ENCODE measurements around the gene PRORP. TPM values are rescaled to one million over a fixed set of nuclear protein-coding genes. Genes with fewer than 3 reads are reported as not detected.
A peak's percentile ranks its signal among the peaks of the same experiment; 100 is the strongest.

The PRORP gene
- total and polyA plus RNA-seq, 2 of the 13 experiments (the other 11 are each of a cell fraction or from before 2014, with no cell fraction given) = 48.9 to 88.7 TPM

DNA sequence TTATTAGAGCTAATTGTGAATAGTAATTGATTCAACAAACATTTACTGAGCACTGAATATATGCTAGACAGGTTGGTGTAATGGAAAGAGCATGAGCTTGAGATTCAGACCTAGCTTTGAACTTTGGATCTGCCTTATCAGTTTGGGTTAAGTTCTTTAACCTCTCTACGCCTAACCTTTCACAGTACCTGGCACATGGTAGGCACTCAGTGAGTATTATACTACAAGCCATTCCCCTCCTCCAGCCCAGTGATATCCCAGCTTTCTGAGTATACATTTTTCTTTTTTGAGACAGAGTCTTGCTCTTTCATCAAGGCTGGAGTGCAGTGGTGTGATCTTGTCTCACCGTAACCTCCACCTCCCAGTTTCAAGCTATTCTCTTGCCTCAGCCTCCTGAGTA, 44.3 kb upstream of the PRORP start (continued):
- TF ChIP-seq, protein P1, sequence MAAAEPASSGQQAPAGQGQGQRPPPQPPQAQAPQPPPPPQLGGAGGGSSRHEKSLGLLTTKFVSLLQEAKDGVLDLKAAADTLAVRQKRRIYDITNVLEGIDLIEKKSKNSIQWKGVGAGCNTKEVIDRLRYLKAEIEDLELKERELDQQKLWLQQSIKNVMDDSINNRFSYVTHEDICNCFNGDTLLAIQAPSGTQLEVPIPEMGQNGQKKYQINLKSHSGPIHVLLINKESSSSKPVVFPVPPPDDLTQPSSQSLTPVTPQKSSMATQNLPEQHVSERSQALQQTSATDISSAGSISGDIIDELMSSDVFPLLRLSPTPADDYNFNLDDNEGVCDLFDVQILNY (CRISPR knock-in tag; conservative IDR thresholded peaks at IDR 0.05) = no peak
- TF ChIP-seq MED13 (CRISPR knock-in tag; IDR thresholded peaks at IDR 0.05) = no peak
- TF ChIP-seq ZSCAN31 (CRISPR knock-in tag; IDR thresholded peaks at IDR 0.05; ENCODE audit: low read depth) = no peak

DNA sequence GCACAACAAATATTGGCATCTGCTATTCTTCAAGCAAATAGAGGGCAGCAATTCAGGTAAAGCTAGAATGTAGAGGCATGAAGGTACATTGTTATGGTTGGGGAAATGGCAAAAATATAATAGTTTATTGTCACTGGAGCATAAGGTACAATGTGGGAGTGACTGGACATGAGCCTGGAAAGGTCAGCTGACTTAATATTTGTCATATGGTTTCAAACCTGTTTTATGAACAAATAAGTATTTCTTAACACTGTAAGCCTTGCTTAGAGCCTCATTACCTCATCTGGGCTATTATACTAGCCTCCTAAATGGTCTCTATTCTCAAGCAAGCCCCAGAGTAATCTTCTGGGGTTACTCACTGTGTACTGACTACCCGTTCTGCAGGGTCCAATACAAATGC, 42.6 kb upstream of the PRORP start:
- no peak overlapping the region for H2AFZ ChIP-seq (ENCODE audit: low read length)
- in situ Hi-C loops (cut with HindIII; ENCODE audit: extremely low pct_ligation_motif_present, low pct_unique_long_range_greater_than_20kb) (no loop called here), intact Hi-C loops (cut with micrococcal nuclease; ENCODE audit: unreplicated experiment) (no loop called here)
- H3K27me3 ChIP-seq (ENCODE audit: control insufficient read depth in 1 of 2, insufficient read depth in 2 of 2, low read length in 2 of 2) = no peaks in the 10 kb centered on the region
- H3K79me2 ChIP-seq (ENCODE audit: insufficient read depth, low read length) = no peaks in the 10 kb centered on the region
- CTCF ChIA-PET (ENCODE audit: low intra/inter-chr PET ratio, low total read pairs) = no interaction called here
- ATAC-seq (peak; percentile 14; the same call in 1 of the 3 replicates), DNase-seq (ENCODE audit: low spot score) (no peak), FAIRE-seq (no peak)
- H3K36me3 ChIP-seq (replicated peaks in 1 of 2; ENCODE audit: control insufficient read depth in 1 of 2, insufficient read depth in 2 of 2, low read length in 2 of 2) = peaks cover 10 to 34% of the 10 kb centered on the region in 2 experiments; a peak in 4 of 5 replicates
- H3K9ac ChIP-seq (ENCODE audit: insufficient read depth, low read depth, low read length) = no peak overlapping the region
- H3K9me3 ChIP-seq (ENCODE audit: low read length) = no peaks in the 10 kb centered on the region
- no peak overlapping the region for H3K4me3 ChIP-seq (replicated peaks in 1 of 3; ENCODE audit: insufficient read depth in 1 of 3, low read depth in 2 of 3, low read length in 3 of 3)
- no TSS peak for BruUV-seq (replicated peaks)
- H4K20me1 ChIP-seq (ENCODE audit: insufficient read depth, low read length) = no peaks in the 10 kb centered on the region
- POLR2A ChIA-PET = no interaction called here
- 98% methylated on average over 1 of the region's 1 CpG for WGBS (ENCODE audit: low lambda C conversion rate)
- peaks cover 13% of the 10 kb centered on the region for H3K4me1 ChIP-seq (ENCODE audit: insufficient read depth, low read length)
- H3K4me2 ChIP-seq (ENCODE audit: low read depth, low read length) = no peak overlapping the region
- H3K27ac ChIP-seq (ENCODE audit: extremely low read length, insufficient read depth, low read length) = no peak overlapping the region
- TF ChIP-seq ZNF329 (CRISPR knock-in tag; IDR thresholded peaks at IDR 0.05; ENCODE audit: low read depth) (no peak), SNAI1 (CRISPR knock-in tag; IDR thresholded peaks at IDR 0.05; ENCODE audit: borderline replicate concordance) (no peak), ZKSCAN5 (CRISPR knock-in tag; IDR thresholded peaks at IDR 0.05) (no peak), ZNF792 (CRISPR knock-in tag; IDR thresholded peaks at IDR 0.05) (no peak), ZFP90 (CRISPR knock-in tag; IDR thresholded peaks at IDR 0.05; ENCODE audit: borderline replicate concordance) (no peak), ZNF205 (CRISPR knock-in tag; IDR thresholded peaks at IDR 0.05) (no peak), GATAD2A (CRISPR knock-in tag; IDR thresholded peaks at IDR 0.05) (no peak), CBX1 (IDR thresholded peaks at IDR 0.05; ENCODE audit: low read depth) (no peak), KDM3A (CRISPR knock-in tag; IDR thresholded peaks at IDR 0.05; ENCODE audit: low read depth) (no peak), ELF4 (CRISPR knock-in tag; IDR thresholded peaks at IDR 0.05; ENCODE audit: borderline replicate concordance) (no peak), TBX3 (IDR thresholded peaks at IDR 0.05; ENCODE audit: borderline replicate concordance) (no peak)
- TF ChIP-seq, protein P2, sequence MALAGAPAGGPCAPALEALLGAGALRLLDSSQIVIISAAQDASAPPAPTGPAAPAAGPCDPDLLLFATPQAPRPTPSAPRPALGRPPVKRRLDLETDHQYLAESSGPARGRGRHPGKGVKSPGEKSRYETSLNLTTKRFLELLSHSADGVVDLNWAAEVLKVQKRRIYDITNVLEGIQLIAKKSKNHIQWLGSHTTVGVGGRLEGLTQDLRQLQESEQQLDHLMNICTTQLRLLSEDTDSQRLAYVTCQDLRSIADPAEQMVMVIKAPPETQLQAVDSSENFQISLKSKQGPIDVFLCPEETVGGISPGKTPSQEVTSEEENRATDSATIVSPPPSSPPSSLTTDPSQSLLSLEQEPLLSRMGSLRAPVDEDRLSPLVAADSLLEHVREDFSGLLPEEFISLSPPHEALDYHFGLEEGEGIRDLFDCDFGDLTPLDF (CRISPR knock-in tag; IDR thresholded peaks at IDR 0.05) = no peak
- TF ChIP-seq, protein P3, sequence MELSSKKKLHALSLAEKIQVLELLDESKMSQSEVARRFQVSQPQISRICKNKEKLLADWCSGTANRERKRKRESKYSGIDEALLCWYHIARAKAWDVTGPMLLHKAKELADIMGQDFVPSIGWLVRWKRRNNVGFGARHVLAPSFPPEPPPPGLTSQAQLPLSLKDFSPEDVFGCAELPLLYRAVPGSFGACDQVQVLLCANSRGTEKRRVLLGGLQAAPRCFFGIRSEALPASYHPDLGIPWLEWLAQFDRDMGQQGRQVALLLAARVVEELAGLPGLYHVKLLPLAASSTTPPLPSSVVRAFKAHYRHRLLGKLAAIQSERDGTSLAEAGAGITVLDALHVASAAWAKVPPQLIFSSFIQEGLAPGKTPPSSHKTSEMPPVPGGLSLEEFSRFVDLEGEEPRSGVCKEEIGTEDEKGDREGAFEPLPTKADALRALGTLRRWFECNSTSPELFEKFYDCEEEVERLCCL (CRISPR knock-in tag; IDR thresholded peaks at IDR 0.05; ENCODE audit: borderline replicate concordance) = no peak

All from HepG2 (cell line).